DND-41 (cell line): ENCODE results near the gene PSEN1.

Experiments
- CTCF ChIP-seq: IDR thresholded peaks from 2 replicates; pipeline ENCODE4 v1.5.1; 2012; ENCODE audit warnings: borderline replicate concordance, low read length, moderate library complexity, mild to moderate bottlenecking; ENCODE audit not compliant: poor library complexity, severe bottlenecking; ENCODE audit errors: extremely low read depth
- EZH2 ChIP-seq: IDR thresholded peaks from 3 replicates; pipeline ENCODE4 v1.6.1; 2012; ENCODE audit warnings: borderline replicate concordance, low read depth, mild to moderate bottlenecking, moderate library complexity, low read length, inconsistent platforms; ENCODE audit not compliant: severe bottlenecking

GRCh38 chr14:73259837-73260236 lies 123.5 kb downstream of the PSEN1 start:
- TF ChIP-seq CTCF (no peak), EZH2 (no peak)
